G401 (cell line): ENCODE results near the gene POMT1. TPM values are rescaled to one million over a fixed set of nuclear protein-coding genes. Genes with fewer than 3 reads are reported as not detected.
"Not testable (repeated sequence)": the region's sequence is repeated elsewhere in the genome, so short reads cannot be mapped to it uniquely, and the experiment has no call there.

Experiments
- DNase-seq: peaks from one replicate; pipeline ENCODE4 v3.0.0-alpha.2; 2015; ENCODE audit warnings: low spot score
- in situ Hi-C: cut with HindIII; loops from 2 replicates; pipeline ENCODE4 v1.10.0; 2016; ENCODE audit warnings: low sequenced_read_pairs, mixed read lengths
- total RNA-seq: library from RNA; depleted of rRNA; stranded (reverse); fragments of >200 nt; shearing (Covaris generic); gene quantifications from 2 replicates; pipeline ENCODE4 v1.2.3, GENCODE V29; 2014

POMT1 gene
- total RNA-seq, 1 experiment from 2014 or later = 36.5 TPM

DNA sequence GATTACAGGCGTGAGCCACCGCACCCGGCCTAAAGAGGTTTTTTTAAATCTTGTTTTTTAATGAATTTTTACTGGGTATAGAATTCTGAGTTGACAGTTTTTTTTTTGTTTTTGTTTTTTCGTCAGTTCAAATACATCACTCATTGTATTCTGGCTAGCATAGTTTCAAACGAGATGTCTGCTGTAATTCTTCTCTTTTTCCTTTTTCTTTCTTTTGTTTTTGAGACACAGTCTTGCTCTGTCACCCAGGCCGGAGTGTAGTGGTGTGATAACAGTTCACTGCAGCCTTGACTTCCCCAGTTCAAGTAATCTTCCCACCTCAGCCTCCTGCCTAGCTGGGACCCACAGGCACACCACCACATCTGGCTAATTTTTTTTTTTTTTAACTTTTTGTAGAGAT is 40.4 kb downstream of the POMT1 start:
- in situ Hi-C loops = no loop called here
- no peak for DNase-seq

DNA sequence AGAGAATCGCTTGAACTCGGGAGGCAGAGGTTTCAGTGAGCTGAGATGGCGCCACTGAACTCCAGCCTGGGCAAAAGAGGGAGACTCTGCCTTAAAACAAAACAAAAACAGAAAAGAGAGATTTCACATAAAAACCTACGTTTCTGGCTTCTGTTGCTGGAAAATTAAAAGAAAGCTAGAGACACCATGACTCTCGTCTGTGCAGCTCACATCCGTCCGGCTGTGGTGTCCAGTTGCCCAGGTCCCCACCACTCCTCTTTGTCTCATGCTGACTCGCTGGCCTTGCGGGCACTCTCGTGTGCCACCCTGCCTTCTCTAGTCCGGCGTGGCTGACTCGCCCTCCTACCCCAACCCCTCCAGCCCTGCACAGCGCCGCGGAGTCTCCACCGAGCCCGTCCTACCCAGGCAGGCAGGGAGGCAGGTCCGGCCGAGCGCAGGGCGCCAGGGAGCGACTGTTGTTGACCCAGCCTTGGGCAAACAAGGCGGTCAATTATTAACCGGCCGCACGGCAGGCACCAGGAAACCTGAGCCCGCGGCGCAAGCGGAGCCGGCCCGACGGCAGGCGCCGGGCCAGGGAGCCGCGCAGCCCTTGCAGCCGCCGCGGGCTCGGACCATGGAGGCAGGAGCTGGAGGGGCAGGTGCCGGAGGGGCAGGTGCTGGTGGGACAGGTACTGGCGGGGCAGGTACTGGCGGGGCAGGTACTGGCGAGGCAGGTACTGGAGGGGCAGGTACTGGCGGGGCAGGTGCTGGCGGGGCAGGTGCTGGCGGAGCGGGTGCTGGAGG is 42.5 kb downstream of the POMT1 start, which contains the start of gene PRRT1B:
Gene PRRT1B (plus strand): TSS at position 521 of the 783 bp plus-strand sequence. CDS start 93 bp downstream, at position 614.
- no peak for DNase-seq
- in situ Hi-C loops = no loop called here

DNA sequence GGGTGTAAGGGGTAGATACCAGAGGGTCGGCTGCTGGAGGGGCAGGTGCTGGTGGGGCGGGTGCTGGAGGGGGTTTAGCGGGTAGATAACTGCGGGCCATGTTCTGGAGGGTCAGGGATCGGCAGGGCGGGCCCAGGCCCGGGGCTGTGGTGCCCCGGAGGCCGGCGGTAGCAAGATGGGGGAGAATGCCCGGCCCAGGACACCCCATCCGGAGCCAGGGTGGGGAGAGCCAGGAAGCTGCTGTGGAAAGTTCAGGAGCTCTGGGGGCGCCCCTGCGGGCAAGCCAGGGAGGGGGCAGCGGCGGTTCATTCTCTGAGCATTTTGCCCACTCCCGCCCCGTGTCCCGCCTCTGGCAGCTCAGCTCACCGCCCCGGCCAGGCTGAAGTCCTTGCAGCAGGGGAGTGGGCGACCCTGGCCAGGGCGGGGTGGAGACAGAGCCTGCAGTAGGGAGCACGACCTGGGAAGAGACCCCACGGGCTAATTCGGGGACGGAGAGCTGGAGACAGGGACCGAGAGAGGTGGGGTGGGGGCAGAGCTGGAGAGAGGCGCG is 43.1 kb downstream of the POMT1 start:
- in situ Hi-C loops = no loop called here
- no peak for DNase-seq

DNA sequence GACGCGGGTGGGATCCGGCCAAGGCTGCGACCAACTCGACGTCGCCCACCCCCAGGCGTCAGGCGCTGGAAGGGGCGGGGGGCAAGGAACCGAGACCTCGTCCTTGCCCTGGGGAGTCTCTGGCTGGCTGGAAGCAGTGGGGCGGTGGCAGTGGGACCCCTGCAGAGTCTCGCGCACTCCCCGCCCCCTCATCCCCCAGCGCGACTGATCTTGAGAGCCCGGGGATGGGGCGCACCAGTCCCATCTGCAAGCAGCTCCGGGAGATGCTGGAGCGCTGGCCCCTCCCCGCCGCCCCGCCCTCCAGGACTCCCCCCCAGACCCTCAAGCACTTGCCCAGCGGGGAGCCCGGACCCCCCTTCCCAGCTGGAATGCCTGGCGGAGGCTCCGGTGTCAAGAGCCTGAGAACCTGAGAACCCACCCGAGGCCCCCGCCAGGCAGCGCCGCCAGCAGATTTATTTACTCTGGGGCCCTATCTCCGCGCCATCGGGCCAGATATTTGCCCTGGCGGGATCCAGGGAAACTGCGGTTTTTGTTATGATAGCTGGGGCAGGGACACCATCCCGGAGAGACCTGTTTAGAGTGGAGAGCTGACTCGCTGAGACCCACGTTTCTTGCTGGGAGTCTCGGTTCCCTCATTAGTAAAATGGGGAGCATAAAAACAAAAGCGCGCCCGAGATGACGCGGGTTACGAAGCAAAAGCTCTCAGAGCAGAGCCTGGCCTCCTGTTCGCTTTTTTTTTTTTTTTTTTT is 43.8 kb downstream of the POMT1 start:
- in situ Hi-C loops = no loop called here
- no peak for DNase-seq

- in situ Hi-C loops, DNase-seq: not testable (repeated sequence)
Measured at GRCh38 chr9:131549186-131549585, 46.5 kb downstream of the POMT1 start.

GRCh38 chr9:131550465-131550864 is 47.7 kb downstream of the POMT1 start:
- in situ Hi-C loops, DNase-seq: not testable (repeated sequence)

- in situ Hi-C loops = no loop called here
Measured at GRCh38 chr9:131552030-131552429, 49.3 kb downstream of the POMT1 start.

GRCh38 chr9:131554087-131554842 is 51.5 kb downstream of the POMT1 start:
- no peak for DNase-seq
- in situ Hi-C loops = no loop called here

More at GRCh38 chr9:131552030-131552429, 49.3 kb downstream of the POMT1 start:
- no peak for DNase-seq

DNA sequence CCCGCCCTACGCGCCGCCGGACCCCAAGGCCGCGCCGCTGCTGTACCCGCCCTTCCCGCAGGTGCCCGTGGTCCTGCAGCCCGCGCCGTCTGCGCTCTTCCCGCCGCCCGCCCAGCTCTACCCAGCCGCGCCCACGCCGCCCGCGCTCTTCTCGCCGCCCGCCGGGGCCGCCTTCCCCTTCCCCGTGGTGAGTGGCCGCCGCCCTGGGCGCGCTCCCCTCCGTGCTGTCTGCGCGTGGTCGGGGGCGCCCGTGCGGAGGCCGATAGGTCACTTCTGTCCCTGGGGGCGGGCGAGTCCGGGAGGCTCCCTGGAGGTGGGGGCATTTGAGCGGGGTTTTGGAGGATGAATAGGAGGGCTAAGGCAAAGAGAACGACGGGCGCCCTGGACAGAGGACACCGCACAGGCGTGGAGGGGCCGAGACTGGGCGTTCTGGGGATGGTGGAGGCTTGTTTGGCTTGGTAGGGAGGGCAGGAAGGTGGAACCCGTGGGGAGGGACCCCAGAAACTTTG is 52.2 kb downstream of the POMT1 start:
- in situ Hi-C loops = no loop called here
- DNase-seq = no peak

- DNase-seq = no peak
- in situ Hi-C loops = no loop called here
Measured at GRCh38 chr9:131555841-131556673, 53.3 kb downstream of the POMT1 start.

DNA sequence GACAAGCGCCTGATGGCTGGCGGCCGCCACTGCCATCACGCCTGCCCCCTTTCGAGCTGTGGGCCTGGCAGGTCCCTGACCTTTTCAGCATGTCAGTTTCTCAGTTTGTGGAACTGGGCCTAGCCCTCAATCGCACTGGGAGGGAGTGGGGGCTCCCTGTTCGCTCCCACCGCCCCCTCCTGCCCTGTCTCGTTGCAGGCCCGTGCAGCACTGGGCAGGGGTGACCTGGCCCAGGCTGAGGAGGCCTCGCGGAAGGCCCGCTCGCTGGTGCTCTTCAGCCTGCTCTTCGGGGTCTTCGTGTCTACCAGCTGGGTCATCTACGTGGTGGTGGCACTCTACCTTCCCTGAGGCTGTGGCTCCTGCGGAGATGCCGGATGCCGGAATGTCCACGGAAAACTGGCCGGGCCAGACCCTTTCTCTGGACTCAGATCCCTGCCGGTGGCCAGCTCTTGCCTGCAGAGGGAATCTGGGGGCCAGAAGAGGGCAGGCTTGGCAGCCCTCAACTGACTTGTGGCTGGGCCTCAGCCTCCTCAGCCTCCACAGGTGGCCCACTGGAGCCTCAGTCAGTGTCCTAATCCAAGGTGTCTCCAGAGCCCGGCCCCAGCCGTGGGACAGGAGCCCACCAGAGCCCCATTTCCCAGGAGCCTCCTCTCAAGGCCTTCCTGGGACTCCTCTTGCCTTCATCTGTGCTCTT is 55.3 kb downstream of the POMT1 start:
- in situ Hi-C loops = no loop called here
- DNase-seq = no peak

- DNase-seq = no peak
- in situ Hi-C loops = no loop called here
Measured at GRCh38 chr9:131559421-131560000, 56.8 kb downstream of the POMT1 start.

DNA sequence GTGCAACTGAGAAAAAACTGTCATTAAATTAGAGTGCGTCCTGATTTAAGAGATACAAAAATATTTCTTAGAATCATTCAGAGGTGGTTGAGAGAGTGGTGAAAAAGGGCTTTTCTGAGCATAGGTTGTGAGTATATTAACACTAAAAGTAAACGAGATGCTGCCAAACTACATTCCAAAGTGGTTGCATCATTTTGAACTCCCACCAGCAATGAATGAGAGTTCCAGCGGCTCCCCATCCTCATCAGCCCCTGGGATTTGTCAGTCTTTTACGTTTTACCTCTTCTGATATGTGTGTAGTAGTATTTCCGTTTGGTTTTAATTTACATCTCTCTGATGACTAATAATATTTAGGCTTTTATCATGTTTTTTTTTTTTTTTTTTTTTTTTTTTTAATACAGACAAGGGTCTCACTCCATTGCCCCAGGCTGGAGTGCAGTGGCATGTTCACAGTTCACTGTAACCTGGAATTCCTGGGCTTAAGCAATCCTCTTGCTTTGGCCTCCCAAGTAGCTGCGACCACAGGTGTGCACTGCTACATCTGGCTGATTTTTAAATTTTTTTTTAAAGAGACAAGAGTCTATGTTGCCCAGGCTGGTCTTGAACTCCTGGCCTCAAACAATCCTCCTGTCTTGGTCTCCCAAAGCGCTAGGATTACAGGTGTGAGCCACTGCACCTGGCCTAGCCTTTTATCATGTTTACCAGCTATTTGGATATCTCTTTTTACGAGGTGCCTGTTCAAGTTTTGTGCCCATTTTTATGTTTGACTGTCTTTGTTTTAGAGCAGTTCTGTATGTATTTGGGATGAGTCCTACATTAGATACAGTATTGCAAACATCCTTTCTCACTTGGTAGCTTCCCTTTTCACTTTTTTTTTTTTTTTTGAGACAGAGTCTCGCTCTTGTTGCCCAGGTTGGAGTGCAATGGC is 59.6 kb downstream of the POMT1 start:
- DNase-seq = no peak
- in situ Hi-C loops = no loop called here

DNA sequence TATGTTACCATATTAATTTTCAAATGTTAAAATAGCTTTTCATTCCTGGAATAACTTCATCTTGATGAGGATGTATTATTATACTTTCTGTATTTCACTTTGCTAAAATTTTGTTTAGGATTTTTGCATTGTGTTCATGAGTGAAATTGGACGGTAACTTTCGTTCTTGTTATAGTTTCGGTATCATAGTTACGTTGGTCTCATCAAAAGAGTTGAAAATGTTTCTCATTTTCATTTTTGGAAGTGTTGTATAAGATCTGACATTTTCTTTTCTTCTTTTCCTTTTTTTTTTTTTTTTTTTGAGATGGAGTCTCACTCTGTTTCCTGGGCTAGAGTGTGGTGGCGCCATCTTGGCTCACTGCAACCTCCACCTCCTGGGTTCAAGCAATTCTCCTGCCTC is 62.7 kb downstream of the POMT1 start:
- in situ Hi-C loops = no loop called here
- DNase-seq = no peak

DNA sequence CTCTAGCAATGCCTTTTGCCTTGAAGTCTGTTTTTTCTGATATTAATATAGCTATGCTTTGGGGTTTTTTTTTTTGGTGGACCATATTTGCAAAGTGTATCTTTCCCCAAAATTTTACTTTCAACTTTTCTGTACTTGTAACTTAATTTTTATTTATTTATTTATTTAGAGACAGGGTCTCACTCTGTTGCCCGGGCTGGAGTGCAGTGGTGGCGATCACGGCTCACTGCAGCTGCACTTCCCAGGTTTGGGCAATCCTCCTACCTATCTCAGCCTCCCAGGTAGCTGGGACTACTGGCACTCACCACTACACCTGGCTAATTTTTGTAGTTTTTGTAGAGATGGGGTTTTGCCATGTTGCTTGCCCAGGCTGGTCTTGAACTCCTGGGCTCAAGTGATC is 63.4 kb downstream of the POMT1 start:
- in situ Hi-C loops = no loop called here
- DNase-seq = no peak

DNA sequence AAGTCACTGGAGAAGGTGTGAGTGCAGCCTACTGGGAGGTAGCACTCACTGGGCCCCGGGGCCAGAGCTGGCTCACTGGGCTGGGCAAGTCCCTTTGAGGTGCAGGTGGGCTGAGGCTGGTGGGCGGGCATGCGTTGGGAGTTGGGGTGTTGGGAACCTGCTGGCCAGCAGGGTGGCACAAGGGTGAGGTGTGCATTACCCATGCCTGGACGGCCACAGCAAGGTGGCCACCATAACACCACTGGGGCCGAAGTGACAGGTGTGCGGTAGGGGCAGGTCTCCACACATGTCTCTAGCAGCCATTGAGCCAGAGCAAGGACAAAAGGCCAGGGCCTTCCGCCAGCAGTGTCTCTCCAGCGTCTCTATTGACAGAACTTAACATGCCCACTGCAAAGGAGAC is 65.2 kb downstream of the POMT1 start:
- in situ Hi-C loops = no loop called here
- DNase-seq = no peak
